ENCODE data around the gene ERC1.

- no peak for TF ChIP-seq GATA3 (IDR thresholded peaks at IDR 0.05; ENCODE audit: low read depth, low read length)
- TF ChIP-seq GATA2 (IDR thresholded peaks at IDR 0.05; ENCODE audit: low read depth, low read length) = no peak
These were observed 37.2 kb upstream of the ERC1 start for GRCh38 chr12:953776-954175.
